ENCODE results near the gene RTF2.

GRCh38 chr20:56542489-56543030 is 74.1 kb downstream of the RTF2 start:
- TF ChIP-seq EP300 (conservative IDR thresholded peaks at IDR 0.05; ENCODE audit: poor library complexity, severe bottlenecking) (no peak), REST (IDR thresholded peaks at IDR 0.05; ENCODE audit: borderline replicate concordance) (no peak), CTCF (IDR thresholded peaks at IDR 0.05; ENCODE audit: poor library complexity, severe bottlenecking) (no peak)
